NCI-H1930 (cell line): ENCODE results near the gene ASPHD2.

Source experiments
- DNase-seq, 2 experiments: peaks; one replicate each; lab custom pipeline; 2025; lab: John Stamatoyannopoulos, UW

The ASPHD2 gene

DNA sequence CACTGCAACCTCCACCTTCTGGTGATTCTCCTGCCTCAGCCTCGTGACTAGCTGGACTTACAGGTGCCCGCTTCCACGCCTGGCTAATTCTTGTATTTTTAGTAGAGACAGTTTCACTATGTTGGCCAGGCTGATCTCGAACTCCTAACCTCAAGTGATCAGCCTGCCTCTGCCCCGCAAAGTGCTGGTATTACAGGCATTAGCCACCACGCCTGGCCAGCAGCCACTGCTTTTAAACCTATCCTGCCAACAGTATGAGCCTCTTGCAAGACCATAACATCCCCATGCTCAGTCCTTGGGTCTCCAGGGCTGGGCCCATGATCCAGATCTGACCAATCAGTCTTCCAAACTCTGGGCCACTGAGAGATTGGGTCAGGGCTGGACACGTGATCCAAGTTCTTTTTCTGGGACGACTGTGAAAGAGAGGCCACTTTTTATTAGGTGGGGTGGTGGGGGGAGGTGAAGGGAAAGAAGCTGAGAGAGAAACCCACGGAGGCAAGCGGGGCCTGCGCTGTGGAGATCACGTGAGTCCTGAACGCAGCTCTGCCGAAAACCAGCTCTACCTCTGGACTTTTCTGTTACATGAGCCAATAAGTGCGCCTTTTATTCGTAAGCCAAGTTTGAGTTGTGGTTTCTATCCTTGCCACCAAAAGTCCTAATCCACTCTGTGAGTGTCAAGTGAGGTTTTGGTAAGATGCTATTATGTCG, 17.9 kb downstream of the ASPHD2 start:
- DNase-seq: no peak

DNA sequence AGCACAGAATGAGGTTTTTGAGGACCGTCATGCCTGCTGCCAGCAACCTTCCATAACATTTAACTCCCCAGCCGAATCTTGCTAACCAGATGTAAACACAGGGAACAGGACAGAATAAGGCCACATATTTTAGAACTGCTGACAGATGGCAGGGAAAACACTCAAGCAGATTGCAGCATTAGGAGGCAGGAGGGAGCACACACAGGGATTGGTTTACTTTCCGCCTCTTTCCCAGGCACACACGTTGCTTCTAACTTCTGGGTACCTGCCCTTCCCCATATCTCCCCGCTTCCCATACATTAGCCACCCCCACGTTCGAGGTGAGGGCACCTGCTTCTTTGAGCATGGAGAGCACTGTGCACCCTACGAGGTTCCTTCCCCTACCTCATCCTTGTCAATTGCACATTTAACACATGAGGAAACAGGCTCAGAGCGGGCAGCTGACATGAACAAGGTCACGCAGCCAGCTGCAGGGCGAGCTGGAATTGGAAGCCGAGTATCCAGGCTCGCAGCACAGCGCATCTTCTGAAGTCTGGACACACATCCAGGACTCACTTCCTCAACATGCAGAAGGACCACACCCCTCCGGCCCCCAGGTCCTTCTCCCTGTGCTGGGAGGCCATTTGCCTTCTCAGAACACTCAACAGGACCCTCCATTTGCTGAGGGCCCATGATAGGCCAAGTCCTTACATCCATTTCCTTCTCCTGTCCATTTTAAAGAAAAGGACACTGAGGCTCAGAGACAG, 18.7 kb downstream of the ASPHD2 start:
- DNase-seq: no peak

DNA sequence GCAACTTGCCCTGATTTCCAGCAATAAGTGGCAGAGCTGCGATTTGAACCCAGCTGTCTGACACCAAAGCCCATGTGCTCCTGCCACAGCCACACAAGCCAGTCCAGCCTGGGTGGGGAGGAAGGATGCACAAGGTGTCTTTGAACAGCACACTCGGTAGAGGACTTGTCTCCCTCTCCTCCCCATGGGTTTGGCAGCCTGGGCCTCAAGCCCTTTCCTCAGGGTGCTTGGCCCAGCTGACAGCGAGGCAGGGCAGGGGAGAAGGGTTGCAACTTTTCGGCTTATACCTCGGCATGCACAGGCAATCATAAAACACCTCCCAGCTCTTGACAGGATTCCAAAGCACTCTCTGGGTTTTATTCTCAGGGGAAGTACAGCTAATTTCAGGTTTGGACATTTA, 19.3 kb downstream of the ASPHD2 start:
- DNase-seq: no peak

DNA sequence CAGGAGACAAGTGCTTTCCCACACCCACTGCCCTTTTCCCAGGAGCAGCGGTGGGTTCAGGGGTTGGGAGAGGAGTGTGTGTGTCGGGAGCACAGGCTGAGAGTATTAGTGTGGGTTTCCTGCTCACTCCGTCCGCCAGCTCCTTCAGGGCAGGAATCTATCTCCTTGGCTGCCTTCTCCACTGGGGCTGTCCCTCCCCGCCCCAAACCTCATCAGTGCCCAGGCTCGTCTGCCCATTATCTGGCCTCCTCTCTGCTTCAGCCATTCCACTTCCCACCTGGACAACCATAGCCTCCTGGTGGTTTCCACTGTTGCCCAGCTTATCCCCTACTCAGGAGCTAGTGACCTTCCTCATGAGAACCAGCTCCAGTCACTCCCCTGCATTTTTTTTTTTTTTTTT, 19.9 kb downstream of the ASPHD2 start:
- DNase-seq: no peak

DNA sequence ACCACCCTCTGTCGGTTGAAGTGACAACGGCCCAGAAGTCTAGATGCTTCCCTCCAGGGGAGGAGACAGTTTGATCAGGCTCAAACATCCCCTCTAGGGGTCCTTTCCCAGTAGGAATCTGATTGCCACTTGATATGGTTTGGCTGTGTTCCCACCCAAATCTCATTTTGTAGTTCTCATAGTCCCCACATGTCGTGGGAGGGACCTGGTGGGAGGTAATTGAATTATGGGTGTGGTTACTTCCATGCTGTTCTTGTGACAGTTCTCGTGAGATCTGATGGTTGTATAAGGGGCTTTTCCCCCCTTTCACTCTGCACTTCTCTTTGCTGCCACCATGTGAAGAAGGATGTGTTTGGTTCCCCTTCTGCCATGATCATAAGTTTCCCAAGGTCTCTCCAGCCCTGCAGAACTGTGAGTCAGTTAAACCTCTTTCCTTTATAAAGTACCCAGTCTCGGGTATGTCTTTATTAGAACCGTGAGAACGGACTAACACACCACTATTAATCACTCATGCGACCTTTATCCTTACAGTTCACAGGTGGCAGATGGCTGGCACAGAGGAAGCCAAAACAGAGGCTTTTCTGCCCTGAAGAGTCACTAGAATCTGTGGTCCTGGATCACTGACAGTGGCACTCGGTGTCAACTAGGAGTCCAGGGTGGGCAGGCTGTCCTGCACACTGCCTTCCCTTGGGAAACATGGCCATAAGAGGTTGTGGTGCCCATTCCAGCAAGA, 21.6 kb downstream of the ASPHD2 start:
- DNase-seq: no peak

DNA sequence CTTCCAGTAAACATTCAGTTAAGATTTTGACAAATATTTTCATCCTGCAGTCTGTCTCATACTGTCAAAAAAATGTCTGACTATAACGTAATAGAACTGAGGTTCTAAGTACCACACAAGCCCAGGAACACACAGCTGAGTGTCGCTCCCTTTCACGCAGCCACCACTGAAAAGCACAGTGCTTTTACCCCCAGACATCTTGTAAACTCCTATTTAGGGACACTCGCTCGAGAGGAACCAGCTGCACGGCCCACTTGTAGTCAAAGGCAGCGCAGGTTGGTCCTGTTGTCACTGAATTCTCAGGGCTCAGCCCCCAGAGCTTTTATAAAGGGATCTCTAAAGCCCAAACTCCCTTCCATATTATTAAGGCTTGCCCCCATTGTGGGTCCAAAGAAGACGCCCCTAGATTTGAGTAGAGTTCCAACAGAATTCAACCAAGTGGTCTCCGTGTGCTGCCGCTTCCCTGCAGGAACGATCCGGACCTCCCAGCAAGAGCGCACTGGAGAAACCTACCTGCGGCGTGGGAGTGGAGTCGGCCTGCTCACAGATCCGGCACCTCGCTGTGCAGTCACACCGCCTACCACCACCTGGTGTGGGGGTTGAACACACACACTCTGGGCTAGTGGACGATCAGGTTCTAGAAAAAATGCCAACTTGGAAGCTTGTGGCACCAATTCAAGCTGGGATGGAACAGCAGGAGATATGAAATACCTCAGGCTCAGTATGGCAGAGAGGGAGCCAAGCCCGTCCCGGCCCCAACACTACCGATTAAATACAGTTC, 23.4 kb downstream of the ASPHD2 start:
- DNase-seq: no peak

DNA sequence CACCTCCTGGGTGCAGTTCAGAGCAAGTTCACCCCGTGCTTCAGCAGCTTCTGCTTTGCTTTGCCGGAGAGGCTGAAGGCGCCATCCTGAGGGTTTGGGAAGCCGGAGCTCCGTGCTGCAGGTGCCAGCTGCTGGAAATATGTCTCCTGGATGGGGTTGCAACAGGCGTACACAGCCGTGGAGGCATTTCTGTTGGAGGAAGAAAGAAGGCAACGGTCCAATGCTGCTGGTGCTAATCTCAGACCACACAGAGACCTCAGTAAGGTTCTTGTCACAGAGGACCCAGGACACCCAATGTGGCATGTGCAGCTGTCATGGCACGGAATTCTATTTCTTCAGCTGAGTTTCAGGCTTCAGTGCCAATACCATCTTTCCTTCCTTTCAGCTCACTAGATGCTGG, 24.2 kb downstream of the ASPHD2 start:
- no peak for DNase-seq

DNA sequence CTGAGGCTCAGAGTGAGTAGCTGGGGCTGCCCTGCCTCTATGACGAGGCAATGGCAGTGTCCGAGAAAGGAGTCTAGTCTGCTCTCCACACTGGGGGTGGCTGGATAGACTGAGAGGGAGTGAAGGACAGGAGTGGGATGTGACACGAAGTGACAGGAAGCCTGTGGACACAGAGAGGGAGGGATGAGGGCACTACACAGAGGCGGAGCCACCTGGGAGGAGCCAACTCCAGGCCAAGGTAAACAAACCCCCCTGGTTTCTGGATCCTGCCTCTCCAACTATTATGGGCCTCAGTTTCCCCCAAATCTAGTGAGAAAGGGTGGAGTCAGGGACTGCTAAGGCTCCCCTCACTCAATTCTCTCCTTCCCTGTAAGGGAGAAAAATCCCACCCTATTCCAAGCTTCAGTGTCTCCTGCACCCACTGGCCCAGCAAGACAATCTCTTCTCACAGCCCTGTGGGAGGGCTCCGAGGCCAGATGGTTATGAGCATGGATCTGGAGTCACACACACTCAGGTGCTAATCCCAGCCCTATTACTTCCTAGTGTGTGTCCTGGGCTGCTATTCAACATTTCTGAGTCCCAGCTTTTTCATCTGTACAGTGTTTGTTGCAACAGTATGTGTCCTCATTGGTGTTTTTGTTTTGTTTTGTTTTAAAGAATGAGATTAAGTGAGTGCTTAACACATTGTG, 24.9 kb downstream of the ASPHD2 start:
- no peak for DNase-seq

DNA sequence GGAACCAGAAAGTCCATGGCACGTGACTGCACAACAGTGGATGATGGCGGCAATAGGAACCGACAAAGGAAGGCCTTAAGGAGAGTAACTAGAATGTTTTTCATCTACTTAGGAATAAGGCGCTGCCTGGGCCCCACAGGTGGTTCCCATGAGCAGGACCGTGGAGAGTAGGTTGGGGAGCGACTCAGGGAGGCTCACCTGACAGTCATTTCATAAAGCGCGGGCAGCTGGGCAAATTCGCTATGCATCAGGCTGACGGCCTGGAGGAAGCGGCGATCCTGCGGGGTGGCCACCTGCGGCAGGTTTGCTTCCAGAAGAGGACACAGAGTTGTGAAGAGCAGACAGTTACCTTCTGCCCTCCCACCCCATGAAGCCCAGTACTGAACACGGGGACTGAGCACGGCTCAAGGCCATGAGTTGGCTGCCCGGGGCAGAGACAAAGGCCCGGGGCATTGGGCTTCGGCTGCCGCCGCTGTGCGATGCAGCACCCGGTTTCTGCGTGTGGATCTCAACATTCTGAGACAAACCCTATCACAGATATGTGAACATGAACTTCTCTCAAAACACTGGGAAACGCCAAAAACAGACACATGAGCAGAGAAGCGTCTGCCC, 28.7 kb downstream of the ASPHD2 start:
- no peak for DNase-seq

DNA sequence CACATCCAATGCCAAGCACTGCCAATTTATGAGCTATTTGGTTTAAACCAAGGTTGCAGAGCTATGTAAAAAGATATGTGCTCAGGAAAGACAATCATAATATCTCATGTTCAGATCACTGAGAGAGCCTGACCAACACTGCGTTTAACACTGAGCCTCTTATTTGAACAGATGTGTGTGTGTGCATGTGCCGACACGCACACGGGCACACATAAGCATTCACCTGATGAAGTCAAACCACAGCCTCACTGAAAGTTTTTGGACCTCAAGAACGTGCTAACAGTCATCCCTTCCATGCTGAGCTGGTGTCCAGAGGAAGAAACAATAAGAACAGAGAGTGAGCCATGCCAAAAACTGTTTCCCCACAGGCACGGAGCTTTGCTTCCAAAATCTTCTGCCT, 31.1 kb downstream of the ASPHD2 start:
- no peak for DNase-seq

DNA sequence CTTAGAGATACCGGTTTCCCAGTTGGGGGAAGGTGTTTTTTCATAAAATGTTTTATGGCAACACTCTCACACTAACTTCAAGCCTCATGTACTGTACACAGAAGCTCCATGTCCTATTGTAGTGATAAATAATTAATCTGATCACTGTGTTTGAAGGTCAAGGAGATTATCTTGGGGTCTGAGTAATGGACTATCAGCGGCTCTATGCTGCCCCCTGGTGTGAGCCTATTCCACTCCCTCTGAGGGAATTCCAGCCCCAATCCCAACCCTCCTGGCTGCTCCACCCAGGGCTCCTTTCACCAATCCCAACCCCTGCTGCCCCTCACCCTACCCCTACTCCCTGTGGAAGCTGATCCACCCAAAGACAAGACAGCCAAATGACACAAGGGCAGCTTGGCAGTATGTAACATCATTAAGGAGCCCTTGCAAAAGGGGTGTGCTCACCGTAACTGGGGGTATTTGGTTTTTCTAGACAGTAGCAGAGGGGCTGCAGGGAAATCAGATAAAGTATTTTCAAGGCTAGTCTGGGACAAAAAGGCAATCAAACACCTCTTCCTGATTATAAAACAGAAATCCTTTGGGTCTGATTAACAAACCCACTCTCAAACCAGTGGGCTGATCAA, 32.2 kb downstream of the ASPHD2 start:
- DNase-seq: peak in 1 of 2 experiments; percentile 13

DNA sequence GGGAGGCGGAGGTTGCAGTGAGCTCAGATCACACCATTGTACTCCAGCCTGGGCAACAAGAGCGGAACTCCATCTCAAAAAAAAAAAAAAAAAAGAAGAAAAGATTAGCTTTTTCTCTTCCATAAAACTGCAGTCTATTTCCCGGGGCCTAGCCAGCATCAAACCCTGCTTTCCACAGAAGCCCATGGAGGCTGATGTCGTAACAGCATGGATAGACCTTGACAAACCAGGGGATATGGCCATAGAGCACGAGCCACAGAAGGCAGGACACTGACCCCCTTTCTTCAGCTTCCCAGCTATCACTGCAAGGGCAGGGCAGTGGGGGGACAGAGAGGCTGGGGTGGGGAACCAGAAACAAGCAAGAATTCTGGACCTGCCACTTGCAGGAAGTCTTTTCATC, 33.0 kb downstream of the ASPHD2 start:
- DNase-seq: no peak

DNA sequence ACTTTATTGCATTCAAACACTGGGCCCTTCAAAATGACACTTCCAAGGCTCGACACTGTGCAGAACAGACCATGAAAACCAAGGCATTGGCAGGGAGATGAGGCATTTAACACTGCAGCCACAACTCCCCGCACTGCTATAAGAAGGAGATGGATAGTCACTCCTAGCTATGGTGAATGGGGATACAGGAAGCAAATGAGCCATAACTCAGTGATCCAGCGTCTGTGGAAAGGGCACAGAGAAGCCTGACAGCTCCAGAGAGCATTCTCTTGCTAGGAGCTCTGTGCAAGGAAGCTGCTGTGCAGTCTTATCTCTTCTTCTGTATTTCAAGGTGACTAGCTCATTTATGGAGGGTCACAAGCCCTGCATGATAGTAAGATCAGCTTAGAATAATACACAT, 33.6 kb downstream of the ASPHD2 start:
- DNase-seq: no peak

DNA sequence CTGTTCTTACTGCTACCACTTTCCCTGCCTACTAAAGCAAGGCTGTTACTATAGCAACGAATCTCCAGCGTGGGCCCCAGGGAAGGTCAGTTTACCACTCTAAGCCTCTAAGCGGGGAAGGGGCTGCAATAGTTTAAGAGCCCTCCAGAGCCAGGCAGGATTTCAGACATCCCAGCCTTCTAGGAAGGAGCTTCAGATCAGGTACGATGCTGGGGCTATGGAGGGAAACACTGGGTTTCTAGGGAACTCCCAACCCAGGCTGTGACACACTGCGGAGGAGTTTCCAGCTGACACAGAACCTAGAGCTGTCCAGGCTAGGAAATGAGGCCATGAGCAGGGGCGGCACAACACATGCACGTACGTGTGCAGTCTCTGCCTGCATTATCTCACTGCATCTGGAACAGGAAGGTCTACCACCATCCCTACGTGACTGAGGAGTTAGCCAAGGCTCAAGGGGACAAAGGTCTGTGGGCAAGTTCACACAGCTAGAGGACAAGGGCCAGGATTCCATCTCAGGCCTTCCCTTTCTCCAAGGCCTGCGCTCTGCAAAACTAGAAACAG, 34.1 kb downstream of the ASPHD2 start:
- no peak for DNase-seq

DNA sequence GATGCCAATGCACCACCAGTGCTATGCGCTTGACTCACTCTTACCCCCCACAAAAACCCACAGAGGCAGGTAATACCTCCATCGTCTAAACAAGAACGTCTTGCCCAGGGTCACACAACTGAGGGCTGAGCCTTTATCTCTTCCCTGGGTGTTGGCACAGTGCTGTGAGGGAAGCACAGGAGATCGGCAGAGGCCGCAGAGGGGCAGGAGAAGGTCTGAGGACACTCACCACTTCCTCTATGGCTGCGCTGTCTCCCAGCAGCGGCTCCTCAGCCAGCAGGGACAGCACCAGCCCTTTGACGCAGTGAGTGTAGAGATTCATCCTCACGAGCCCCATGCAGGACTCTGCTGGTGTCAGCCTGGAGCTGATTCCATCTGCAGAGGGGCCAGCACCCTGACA, 34.6 kb downstream of the ASPHD2 start:
- DNase-seq: no peak

DNA sequence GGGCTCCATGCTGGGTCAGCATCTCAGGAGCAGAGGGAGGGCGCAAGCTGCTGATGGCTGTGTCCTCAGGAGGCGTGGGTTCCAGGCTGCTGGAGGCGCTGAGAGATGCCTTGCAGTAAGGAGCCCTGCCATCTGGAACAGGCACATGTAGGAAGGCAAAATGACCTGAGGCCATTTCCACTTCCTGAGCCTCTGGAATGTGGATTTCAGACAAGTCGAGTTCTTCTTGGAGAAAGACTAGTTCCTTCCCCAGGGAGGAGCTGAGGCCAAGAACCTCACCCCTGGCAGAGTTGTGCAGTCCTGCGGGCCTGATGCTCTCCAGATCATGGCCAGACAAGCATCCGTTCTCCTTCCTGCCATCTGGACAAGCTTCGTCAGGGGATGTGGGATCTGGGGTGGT, 35.3 kb downstream of the ASPHD2 start:
- no peak for DNase-seq

DNA sequence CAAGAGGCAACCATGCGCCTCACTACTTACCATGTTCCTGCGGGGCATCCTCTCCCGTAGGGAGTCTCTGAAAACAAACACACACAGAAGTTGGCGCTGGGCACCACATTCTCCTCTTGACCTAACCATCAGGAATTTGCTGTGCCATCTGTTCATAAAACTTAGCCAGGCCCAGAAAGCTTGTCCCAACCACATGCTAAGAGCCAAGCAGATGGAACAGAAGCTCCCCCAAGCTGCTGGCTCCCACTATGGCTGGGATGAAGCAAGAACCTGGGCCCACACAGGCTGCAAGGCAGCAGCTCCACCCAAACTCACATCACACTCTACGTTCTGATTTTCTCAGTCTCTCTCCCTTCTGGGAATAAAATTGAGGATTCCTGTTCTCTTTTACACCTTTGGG, 37.1 kb downstream of the ASPHD2 start:
- no peak for DNase-seq

DNA sequence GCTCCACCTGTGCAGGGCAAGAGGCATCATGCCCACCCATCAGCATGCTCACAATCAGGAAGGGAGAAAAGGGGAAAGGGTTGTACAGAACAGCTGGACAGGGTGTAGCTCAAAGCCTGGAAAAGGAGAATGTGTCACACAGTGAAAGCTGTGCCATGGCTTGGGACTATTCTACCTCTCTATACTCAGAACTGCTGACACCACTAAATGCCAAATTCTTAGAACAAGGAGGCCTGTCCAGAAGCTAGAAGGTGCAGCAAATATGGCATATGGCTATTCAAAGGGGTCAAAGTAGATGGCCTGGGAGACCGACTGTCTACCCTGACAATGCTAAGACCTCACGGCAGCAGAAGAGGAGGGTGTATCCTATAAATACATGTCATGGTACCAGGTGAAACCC, 41.7 kb downstream of the ASPHD2 start:
- DNase-seq: no peak

DNA sequence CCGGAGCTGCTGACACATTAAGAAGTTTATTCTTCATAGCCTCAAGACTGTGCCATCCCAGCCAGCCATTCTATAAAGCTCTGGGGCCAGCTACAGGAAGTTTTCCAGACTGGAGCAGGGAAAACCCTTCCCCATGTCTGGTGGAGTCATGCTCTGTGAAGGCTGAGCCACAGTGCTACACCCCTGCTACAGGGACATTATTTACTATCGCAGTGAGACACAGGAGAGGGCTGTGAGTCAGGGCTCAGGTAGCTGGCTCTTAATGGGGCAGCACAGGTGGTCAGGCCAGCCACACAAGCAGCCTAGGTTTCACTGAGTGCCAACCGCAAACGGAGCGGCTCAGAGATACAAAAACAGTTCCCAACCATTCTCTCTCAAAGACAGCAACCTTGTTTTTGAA, 42.5 kb downstream of the ASPHD2 start:
- no peak for DNase-seq

DNA sequence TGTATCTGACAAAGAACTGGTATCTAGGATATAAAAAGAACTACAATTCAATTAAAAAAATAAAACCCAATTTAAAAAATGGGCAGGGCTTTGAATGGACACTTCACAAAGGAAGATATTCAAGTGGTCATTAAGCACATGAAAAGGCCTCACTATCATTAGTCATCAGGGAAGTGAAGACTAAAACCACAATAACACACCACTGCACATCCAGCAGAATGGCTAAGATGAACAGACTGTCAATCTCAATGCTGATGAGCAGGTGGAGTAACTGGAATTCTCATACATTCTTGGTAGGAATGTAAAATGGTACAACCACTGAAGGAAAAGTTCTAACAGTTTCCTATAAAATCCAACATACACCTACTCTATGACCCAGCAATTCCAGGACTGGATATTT, 45.6 kb downstream of the ASPHD2 start:
- DNase-seq: no peak
